ENCODE data around the gene LY6G6D. TPM values are rescaled to one million over a fixed set of nuclear protein-coding genes. Genes with fewer than 3 reads are reported as not detected.

The LY6G6D gene
- total and polyA plus RNA-seq, 2 donors (not counting 3 experiments of a cell fraction or from before 2014, with no cell fraction given), result not detected

DNA sequence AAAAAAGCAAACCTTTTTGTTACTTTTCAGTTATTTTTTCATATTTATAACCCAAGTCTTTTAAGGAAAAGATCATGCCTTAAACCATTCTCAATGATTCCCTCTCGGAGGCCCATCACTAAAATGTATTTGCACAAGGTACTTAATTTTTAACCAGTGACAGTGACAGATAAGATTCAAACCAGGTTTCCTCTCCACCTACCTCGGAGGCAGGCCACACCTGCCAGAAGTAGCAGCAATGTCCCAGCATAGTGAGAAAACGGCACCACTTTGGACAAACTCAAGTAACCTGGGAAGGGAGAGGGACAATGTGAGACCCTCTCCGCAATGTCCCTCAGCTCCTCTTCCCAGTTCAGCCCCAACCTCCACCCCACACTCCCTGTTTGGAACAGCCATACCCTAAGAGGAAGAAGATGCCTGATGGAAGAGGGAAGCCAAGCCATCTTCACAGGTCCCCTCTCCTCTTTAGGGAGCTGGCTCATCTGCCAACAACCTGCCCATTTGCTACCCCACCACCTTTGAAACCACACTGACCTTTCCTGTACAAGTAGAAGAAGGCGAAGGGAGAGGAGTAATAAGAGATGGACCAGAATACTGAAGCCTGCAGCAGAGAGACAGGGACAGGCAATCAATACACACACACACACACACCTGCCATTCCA is 14.3 kb upstream of the LY6G6D start:
- H2AFZ ChIP-seq (ENCODE audit: low read depth, low read length), result no peak overlapping the region
- H3K4me2 ChIP-seq (ENCODE audit: insufficient read depth, low read length), result no peak overlapping the region
- H3K9ac ChIP-seq (replicated peaks; ENCODE audit: extremely low read depth, insufficient read depth, low read length), result no peak overlapping the region
- dilution Hi-C loops (cut with MboI; ENCODE audit: extremely low pct_ligation_motif_present, low sequenced_read_pairs), result no loop called here
- H3K4me1 ChIP-seq (ENCODE audit: control insufficient read depth, extremely low read depth, insufficient read depth, low read length), result peaks cover 11% of the 10 kb centered on the region
- peaks cover 21% of the 10 kb centered on the region for H3K79me2 ChIP-seq (ENCODE audit: control insufficient read depth, insufficient read depth, low read length)
- H3K36me3 ChIP-seq (ENCODE audit: control insufficient read depth in 2 of 2, extremely low read depth in 1 of 2, insufficient read depth in 2 of 2, low read length in 2 of 2), result peaks cover 0 to 8% of the 10 kb centered on the region in 2 experiments
- DNase-seq (ENCODE audit: low read depth, low spot score) (no peak), FAIRE-seq (no peak)
- intact Hi-C loops (cut with micrococcal nuclease), result no loop called here
- H4K20me1 ChIP-seq (replicated peaks; ENCODE audit: control insufficient read depth, extremely low read depth, insufficient read depth, low read length), result no peaks in the 10 kb centered on the region
- ChIA-PET CTCF (no interaction called here), POLR2A (no interaction called here)
- no TSS peak for BruUV-seq (replicated peaks)
- no peak overlapping the region for H3K27ac ChIP-seq (ENCODE audit: insufficient read depth, low read depth, low read length)
- H3K9me1 ChIP-seq (replicated peaks; ENCODE audit: control insufficient read depth, extremely low read depth, insufficient read depth, low read length), result no peaks in the 10 kb centered on the region
- H3K27me3 ChIP-seq (ENCODE audit: control insufficient read depth in 2 of 2, insufficient read depth in 2 of 2, low read length in 2 of 2), result no peaks in the 10 kb centered on the region
- no peak overlapping the region for H3K4me3 ChIP-seq (replicated peaks in 1 of 3; ENCODE audit: insufficient read depth in 1 of 3, low read depth in 1 of 3, low read length in 3 of 3)
- TF ChIP-seq MYC (IDR thresholded peaks at IDR 0.05; ENCODE audit: low read depth, low read length), result no peak
- no peak for TF ChIP-seq POLR2AphosphoS5 (IDR thresholded peaks at IDR 0.05; ENCODE audit: insufficient read depth, low read depth, low read length)
- no peak for TF ChIP-seq POLR2A (IDR thresholded peaks at IDR 0.05; ENCODE audit: low read depth, low read length)
- TF ChIP-seq EZH2 (IDR thresholded peaks at IDR 0.05; ENCODE audit: borderline replicate concordance, low read depth, low read length, severe bottlenecking), result no peak
- TF ChIP-seq, protein P1, sequence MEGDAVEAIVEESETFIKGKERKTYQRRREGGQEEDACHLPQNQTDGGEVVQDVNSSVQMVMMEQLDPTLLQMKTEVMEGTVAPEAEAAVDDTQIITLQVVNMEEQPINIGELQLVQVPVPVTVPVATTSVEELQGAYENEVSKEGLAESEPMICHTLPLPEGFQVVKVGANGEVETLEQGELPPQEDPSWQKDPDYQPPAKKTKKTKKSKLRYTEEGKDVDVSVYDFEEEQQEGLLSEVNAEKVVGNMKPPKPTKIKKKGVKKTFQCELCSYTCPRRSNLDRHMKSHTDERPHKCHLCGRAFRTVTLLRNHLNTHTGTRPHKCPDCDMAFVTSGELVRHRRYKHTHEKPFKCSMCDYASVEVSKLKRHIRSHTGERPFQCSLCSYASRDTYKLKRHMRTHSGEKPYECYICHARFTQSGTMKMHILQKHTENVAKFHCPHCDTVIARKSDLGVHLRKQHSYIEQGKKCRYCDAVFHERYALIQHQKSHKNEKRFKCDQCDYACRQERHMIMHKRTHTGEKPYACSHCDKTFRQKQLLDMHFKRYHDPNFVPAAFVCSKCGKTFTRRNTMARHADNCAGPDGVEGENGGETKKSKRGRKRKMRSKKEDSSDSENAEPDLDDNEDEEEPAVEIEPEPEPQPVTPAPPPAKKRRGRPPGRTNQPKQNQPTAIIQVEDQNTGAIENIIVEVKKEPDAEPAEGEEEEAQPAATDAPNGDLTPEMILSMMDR (IDR thresholded peaks at IDR 0.05; ENCODE audit: extremely low read depth in 1 of 2, insufficient read depth in 1 of 2, low read depth in 1 of 2, low read length in 2 of 2), result no peak
- no peak for TF ChIP-seq FOS (IDR thresholded peaks at IDR 0.05; ENCODE audit: borderline replicate concordance, insufficient read depth, low read length)
- TF ChIP-seq JUN (IDR thresholded peaks at IDR 0.05; ENCODE audit: borderline replicate concordance, insufficient read depth, insufficient read length, low read depth), result no peak
- TF ChIP-seq, protein P2, sequence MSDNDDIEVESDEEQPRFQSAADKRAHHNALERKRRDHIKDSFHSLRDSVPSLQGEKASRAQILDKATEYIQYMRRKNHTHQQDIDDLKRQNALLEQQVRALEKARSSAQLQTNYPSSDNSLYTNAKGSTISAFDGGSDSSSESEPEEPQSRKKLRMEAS (IDR thresholded peaks at IDR 0.05; ENCODE audit: insufficient read depth, insufficient read length), result no peak
- no peak for TF ChIP-seq GATA2 (IDR thresholded peaks at IDR 0.05; ENCODE audit: insufficient read depth, insufficient read length, low read depth, low read length)
- H3K9me3 ChIP-seq (replicated peaks; ENCODE audit: control insufficient read depth, insufficient read depth, low read length), result no peaks in the 10 kb centered on the region

Measured in endothelial cell of umbilical vein (primary cell).